ENCODE measurements around the gene TBC1D10B.
A peak's percentile ranks its signal among the peaks of the same experiment; 100 is the strongest.

TBC1D10B gene

DNA sequence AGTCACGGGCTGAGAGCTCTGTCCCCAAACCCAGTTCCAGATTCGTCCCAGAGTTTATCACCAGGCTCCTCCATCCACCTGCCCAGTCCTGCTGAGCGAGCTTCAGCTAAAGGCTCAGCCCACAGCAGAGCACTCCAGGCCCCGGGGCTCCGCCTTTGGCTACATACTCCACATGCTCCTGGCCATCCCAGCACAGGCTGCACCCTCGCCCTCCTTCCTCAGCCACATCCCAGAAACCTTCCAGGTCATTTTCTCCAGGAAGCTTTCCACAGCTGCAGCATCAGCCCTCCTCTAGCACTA, 10.5 kb downstream of the TBC1D10B start:
- no peaks in the 10 kb centered on the region for H3K9me3 ChIP-seq (ENCODE audit: control extremely low read depth in 1 of 5, control insufficient read depth in 4 of 5, insufficient read depth in 2 of 5, low read depth in 1 of 5, low read length in 4 of 5)
- CTCF ChIA-PET = interaction anchor here (1.2 to 4.8 kb wide), 4 partner anchors 9 to 544 kb away, joined by 4 to 18 read pairs (median 8); partner anchors contain the start of gene PAGR1
- POLR2A ChIA-PET = no interaction called here
- peaks cover 0 to 21% (median 16%) of the 10 kb centered on the region in 4 experiments for H3K4me1 ChIP-seq (ENCODE audit: control extremely low read depth in 1 of 4, control insufficient read depth in 4 of 4, insufficient read depth in 4 of 4, low read length in 3 of 4)
- WGBS (ENCODE audit: insufficient coverage) = 97% methylated on average over 6 of the region's 6 CpGs
- H3K4me3 ChIP-seq (ENCODE audit: control insufficient read depth in 1 of 7, extremely low read depth in 1 of 7, insufficient read depth in 4 of 7, low read depth in 2 of 7, low read length in 6 of 7) = no peak overlapping the region
- DNase-seq = no peak
- no peak overlapping the region for H3K27ac ChIP-seq (ENCODE audit: insufficient read depth in 1 of 2, low read depth in 1 of 2, low read length in 2 of 2, poor library complexity in 1 of 2, severe bottlenecking in 2 of 2)
- H3K36me3 ChIP-seq (ENCODE audit: control insufficient read depth in 4 of 4, insufficient read depth in 4 of 4, low read length in 3 of 4) = peaks cover 0 to 71% (median 40%) of the 10 kb centered on the region in 4 experiments
- no peaks in the 10 kb centered on the region for H3K27me3 ChIP-seq (replicated peaks in 2 of 5; ENCODE audit: control insufficient read depth in 4 of 5, insufficient read depth in 5 of 5, low read length in 4 of 5)

DNA sequence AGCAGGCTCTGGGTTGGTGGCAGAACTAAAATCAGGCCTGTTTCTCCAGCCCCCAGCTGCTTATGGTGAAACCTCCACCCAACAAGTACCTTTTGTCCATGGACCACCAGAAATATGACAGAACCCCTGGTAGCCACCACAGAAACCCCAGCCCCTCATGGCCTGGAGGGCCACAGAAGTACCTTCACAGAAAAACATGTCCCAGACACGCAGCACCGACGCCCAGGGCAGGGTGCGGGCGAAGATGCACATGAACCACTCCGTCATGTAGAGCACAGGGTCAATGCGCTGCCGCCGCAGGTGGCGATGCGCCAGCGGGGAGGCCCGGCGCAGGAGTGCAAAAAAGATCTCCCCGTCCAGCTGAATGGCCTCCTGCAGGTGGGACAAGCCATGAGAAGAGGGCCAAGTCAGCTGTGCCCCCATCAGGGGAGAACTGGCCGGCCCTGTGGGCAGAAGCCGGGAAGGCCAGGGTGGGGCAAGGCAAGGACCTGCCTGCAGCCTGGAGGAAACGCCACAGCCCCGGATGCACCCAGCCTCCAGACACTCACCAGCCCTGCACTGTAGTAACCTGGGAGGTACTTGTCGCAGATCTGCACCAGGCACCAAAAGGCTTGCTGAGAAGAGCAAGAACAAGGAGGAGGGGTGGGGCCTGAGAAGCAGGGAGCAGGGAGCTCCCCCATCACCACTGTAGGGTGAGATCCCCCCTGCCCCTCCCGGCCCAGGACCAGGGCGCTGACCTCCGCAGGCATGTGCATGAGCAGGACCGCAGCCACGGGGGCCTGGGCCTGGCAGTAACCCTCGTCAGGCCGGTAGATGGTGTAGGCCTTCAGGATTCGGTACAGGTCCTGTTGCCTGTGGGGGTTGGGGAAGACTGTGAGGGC, 11.1 kb downstream of the TBC1D10B start:
- no peaks in the 10 kb centered on the region for H3K27me3 ChIP-seq (replicated peaks in 2 of 5; ENCODE audit: control insufficient read depth in 4 of 5, insufficient read depth in 5 of 5, low read length in 4 of 5)
- H3K4me1 ChIP-seq (ENCODE audit: control extremely low read depth in 1 of 4, control insufficient read depth in 4 of 4, insufficient read depth in 4 of 4, low read length in 3 of 4) = peaks cover 0 to 24% (median 21%) of the 10 kb centered on the region in 4 experiments
- no peaks in the 10 kb centered on the region for H3K9me3 ChIP-seq (ENCODE audit: control extremely low read depth in 1 of 5, control insufficient read depth in 4 of 5, insufficient read depth in 2 of 5, low read depth in 1 of 5, low read length in 4 of 5)
- no peak for DNase-seq
- H3K27ac ChIP-seq (ENCODE audit: insufficient read depth in 1 of 2, low read depth in 1 of 2, low read length in 2 of 2, poor library complexity in 1 of 2, severe bottlenecking in 2 of 2) = no peak overlapping the region
- POLR2A ChIA-PET = no interaction called here
- H3K4me3 ChIP-seq (ENCODE audit: control insufficient read depth in 1 of 7, extremely low read depth in 1 of 7, insufficient read depth in 4 of 7, low read depth in 2 of 7, low read length in 6 of 7) = no peak overlapping the region
- peaks cover 0 to 65% (median 35%) of the 10 kb centered on the region in 4 experiments for H3K36me3 ChIP-seq (ENCODE audit: control insufficient read depth in 4 of 4, insufficient read depth in 4 of 4, low read length in 3 of 4)
- 98% methylated on average over 27 of the region's 28 CpGs for WGBS (ENCODE audit: insufficient coverage)
- CTCF ChIA-PET = interaction anchor here (1.2 to 4.8 kb wide), 6 partner anchors 8 to 543 kb away, joined by 3 to 18 read pairs (median 6); partner anchors contain the start of gene PAGR1

DNA sequence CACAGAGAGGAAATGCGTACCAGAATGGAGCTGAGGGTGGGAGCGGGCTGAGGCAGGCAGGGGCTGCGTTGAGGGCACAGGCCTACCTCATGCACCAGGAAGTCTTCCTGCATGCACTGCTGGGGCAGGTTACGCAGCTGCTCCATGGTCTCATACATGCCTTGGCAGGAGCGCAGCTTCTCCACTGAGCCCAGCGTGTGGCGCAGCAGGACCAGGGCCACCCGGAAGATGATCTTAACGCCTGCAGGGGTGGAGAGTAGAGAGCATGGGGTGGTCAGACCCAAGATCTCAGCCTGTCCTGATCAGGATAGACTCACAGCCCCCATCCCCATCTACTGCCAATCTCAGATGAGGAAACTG, 11.7 kb downstream of the TBC1D10B start:
- Histone ChIP-seq H3K4me1 (ENCODE audit: control extremely low read depth in 1 of 4, control insufficient read depth in 4 of 4, insufficient read depth in 4 of 4, low read length in 3 of 4) (peaks cover 0 to 27% (median 24%) of the 10 kb centered on the region in 4 experiments), H3K27ac (ENCODE audit: insufficient read depth in 1 of 2, low read depth in 1 of 2, low read length in 2 of 2, poor library complexity in 1 of 2, severe bottlenecking in 2 of 2) (no peak overlapping the region), H3K27me3 (replicated peaks in 2 of 5; ENCODE audit: control insufficient read depth in 4 of 5, insufficient read depth in 5 of 5, low read length in 4 of 5) (no peaks in the 10 kb centered on the region), H3K9me3 (ENCODE audit: control extremely low read depth in 1 of 5, control insufficient read depth in 4 of 5, insufficient read depth in 2 of 5, low read depth in 1 of 5, low read length in 4 of 5) (no peaks in the 10 kb centered on the region), H3K4me3 (ENCODE audit: control insufficient read depth in 1 of 7, extremely low read depth in 1 of 7, insufficient read depth in 4 of 7, low read depth in 2 of 7, low read length in 6 of 7) (no peak overlapping the region), H3K36me3 (ENCODE audit: control insufficient read depth in 4 of 4, insufficient read depth in 4 of 4, low read length in 3 of 4) (peaks cover 0 to 64% (median 36%) of the 10 kb centered on the region in 4 experiments)
- ChIA-PET CTCF (interaction anchor here (1.2 to 4.8 kb wide), 5 partner anchors 9 to 543 kb away, joined by 3 to 18 read pairs (median 4); partner anchors contain the start of gene PAGR1), POLR2A (no interaction called here)
- no peak for DNase-seq
- whole genome bisulfite sequencing (ENCODE audit: insufficient coverage) = 100% methylated on average over 4 of the region's 9 CpGs

DNA sequence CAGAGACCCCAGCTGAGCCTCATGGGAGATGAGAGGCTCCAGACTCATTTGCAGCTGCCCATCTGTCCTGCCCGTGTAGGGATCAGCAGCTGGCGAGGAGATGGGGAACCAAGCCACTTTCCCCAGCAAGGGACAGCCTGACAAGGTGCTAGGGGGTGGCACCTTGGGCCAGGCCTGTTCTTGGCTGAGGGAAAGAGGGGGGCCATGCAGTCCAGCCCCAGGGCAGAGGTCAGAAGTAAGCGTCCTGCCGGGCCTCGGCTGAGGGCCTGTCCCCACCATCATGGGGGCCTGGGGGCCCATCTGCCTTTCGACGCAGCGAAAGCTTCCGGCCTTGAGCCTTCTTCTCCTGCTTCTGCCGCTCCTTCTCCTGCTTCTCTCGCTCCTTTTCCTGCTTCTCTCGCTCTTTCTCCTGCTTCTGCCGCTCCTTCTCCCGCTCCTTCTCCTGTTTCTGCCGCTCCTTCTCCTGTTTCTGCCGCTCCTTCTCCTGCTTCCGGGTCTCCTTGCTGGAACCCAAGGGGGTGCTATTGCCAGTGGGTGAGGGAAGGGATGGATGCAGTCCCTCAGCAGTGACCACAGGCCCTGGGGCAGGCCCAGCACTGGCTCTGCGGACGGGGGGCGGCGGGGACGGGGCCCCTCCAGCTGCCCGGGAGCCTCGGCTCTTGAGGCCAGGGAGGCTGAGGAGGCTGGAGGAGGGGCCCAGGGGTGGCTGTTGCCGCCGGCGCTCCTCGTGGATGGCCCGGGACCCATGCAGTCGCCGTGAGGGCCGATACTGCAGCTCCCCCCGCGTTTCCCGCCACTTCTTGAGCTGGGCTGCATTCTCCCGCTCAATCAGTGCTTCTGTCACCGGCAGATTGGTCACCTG, 12.3 kb downstream of the TBC1D10B start:
- peaks cover 0 to 64% (median 35%) of the 10 kb centered on the region in 4 experiments for H3K36me3 ChIP-seq (ENCODE audit: control insufficient read depth in 4 of 4, insufficient read depth in 4 of 4, low read length in 3 of 4)
- H3K27ac ChIP-seq (ENCODE audit: insufficient read depth in 1 of 2, low read depth in 1 of 2, low read length in 2 of 2, poor library complexity in 1 of 2, severe bottlenecking in 2 of 2) = no peak overlapping the region
- DNase-seq = no peak
- peaks cover 0 to 27% (median 24%) of the 10 kb centered on the region in 4 experiments for H3K4me1 ChIP-seq (ENCODE audit: control extremely low read depth in 1 of 4, control insufficient read depth in 4 of 4, insufficient read depth in 4 of 4, low read length in 3 of 4)
- H3K4me3 ChIP-seq (ENCODE audit: control insufficient read depth in 1 of 7, extremely low read depth in 1 of 7, insufficient read depth in 4 of 7, low read depth in 2 of 7, low read length in 6 of 7) = no peak overlapping the region
- ChIA-PET CTCF (interaction anchor here (1.2 to 4.8 kb wide), 4 partner anchors 9 to 51 kb away, joined by 3 to 18 read pairs (median 6); no protein-coding TSS in a partner anchor), POLR2A (no interaction called here)
- H3K9me3 ChIP-seq (ENCODE audit: control extremely low read depth in 1 of 5, control insufficient read depth in 4 of 5, insufficient read depth in 2 of 5, low read depth in 1 of 5, low read length in 4 of 5) = no peaks in the 10 kb centered on the region
- H3K27me3 ChIP-seq (replicated peaks in 2 of 5; ENCODE audit: control insufficient read depth in 4 of 5, insufficient read depth in 5 of 5, low read length in 4 of 5) = no peaks in the 10 kb centered on the region
- 96% methylated on average over 31 of the region's 37 CpGs for WGBS (ENCODE audit: insufficient coverage)

DNA sequence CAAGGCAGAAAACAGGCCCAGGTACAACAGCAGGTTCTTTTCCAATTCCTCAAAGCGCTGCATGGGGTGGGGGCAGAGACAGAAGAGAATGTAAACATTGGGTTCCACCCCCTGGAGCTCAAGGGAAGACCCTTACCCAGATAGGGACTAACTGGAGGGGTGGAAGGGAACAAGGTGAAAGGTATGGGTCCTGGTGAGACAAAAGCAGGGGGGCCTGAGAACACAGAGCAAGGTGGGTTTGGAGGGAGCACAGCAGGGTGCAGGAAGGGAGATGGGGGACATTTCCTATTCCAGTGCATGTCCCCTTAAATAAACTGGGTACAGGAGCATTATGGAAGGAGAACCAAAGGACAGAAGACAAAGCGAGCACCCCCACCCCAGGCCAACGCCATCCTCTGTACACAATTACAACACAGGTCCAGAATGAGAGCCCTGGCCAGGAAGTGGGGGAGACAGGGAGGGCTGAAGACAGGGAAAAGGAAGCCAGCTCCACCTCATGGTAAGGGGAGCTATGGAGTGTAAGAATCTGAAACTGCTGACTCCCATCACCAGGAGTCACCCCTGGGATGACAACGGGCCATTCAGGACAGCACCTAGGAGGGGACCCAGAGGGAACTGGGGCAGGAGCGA, 13.1 kb downstream of the TBC1D10B start:
- DNase-seq = no peak
- POLR2A ChIA-PET = interaction anchor here (0.7 kb wide), 1 partner anchor 771 kb away, joined by 3 read pairs; no protein-coding TSS in a partner anchor
- no peak overlapping the region for H3K27ac ChIP-seq (ENCODE audit: insufficient read depth in 1 of 2, low read depth in 1 of 2, low read length in 2 of 2, poor library complexity in 1 of 2, severe bottlenecking in 2 of 2)

DNA sequence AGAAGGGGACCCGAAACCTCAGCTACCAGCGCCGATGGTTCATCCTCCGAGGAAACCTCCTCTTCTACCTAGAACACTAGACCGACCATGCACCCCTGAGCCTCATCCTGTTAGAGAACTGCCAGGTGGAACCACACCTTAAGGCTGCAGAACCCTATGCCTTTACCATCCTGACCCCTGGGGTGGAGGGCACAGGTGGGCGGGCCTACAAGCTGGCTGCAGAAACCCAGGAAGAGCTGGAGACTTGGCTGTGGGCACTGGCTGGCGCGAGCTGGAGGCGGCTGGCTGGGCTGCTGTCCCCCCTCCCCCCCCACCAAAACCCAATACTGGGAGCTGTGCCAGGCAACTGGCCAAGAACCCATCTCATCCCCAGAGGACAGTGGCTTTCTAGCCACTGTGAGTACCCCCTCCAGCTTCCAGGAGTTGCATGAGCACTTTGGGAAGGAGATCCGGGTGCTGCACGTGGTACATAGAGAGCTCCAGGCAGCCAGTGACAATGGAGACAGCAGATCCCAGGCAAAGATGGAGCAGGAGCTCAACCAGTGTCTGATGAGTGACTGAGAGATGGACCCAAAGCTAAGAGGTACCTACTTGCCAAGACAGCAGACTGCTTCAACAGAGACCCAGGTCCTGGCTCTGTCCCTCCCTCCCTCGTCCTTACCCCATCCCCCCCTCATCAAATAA, 13.8 kb downstream of the TBC1D10B start:
- Histone ChIP-seq H3K4me3 (ENCODE audit: control insufficient read depth in 1 of 7, extremely low read depth in 1 of 7, insufficient read depth in 4 of 7, low read depth in 2 of 7, low read length in 6 of 7) (peak overlapping the region in 5 of 7 experiments; percentile 85 to 96 (median 94)), H3K27me3 (replicated peaks in 2 of 5; ENCODE audit: control insufficient read depth in 4 of 5, insufficient read depth in 5 of 5, low read length in 4 of 5) (no peaks in the 10 kb centered on the region), H3K4me1 (ENCODE audit: control extremely low read depth in 1 of 4, control insufficient read depth in 4 of 4, insufficient read depth in 4 of 4, low read length in 3 of 4) (peaks cover 0 to 27% (median 24%) of the 10 kb centered on the region in 4 experiments), H3K27ac (ENCODE audit: insufficient read depth in 1 of 2, low read depth in 1 of 2, low read length in 2 of 2, poor library complexity in 1 of 2, severe bottlenecking in 2 of 2) (peak overlapping the region; percentile 68 to 88), H3K36me3 (ENCODE audit: control insufficient read depth in 4 of 4, insufficient read depth in 4 of 4, low read length in 3 of 4) (peaks cover under 1 to 72% (median 42%) of the 10 kb centered on the region in 4 experiments), H3K9me3 (ENCODE audit: control extremely low read depth in 1 of 5, control insufficient read depth in 4 of 5, insufficient read depth in 2 of 5, low read depth in 1 of 5, low read length in 4 of 5) (no peaks in the 10 kb centered on the region)
- DNase-seq = no peak
- CTCF ChIA-PET = interaction anchor here (1.0 to 2.5 kb wide), 5 partner anchors 9 to 73 kb away, joined by 3 to 10 read pairs (median 4); partner anchors contain the start of gene DCTPP1
- POLR2A ChIA-PET = interaction anchor here (0.5 to 0.8 kb wide), 3 partner anchors 13 to 772 kb away, joined by 3 read pairs; no protein-coding TSS in a partner anchor
- 86% methylated on average over 5 of the region's 12 CpGs for WGBS (ENCODE audit: insufficient coverage)

More for the DNA sequence above, 13.1 kb downstream of the TBC1D10B start:
- H3K27me3 ChIP-seq (replicated peaks in 2 of 5; ENCODE audit: control insufficient read depth in 4 of 5, insufficient read depth in 5 of 5, low read length in 4 of 5) = no peaks in the 10 kb centered on the region
- CTCF ChIA-PET = interaction anchor here (1.0 to 1.4 kb wide), 5 partner anchors 8 to 73 kb away, joined by 3 to 4 read pairs (median 3); partner anchors contain the start of gene DCTPP1
- H3K4me1 ChIP-seq (ENCODE audit: control extremely low read depth in 1 of 4, control insufficient read depth in 4 of 4, insufficient read depth in 4 of 4, low read length in 3 of 4) = peaks cover 0 to 27% (median 24%) of the 10 kb centered on the region in 4 experiments
- no peaks in the 10 kb centered on the region for H3K9me3 ChIP-seq (ENCODE audit: control extremely low read depth in 1 of 5, control insufficient read depth in 4 of 5, insufficient read depth in 2 of 5, low read depth in 1 of 5, low read length in 4 of 5)
- 93% methylated on average over 3 of the region's 5 CpGs for WGBS (ENCODE audit: insufficient coverage)
- no peak overlapping the region for H3K4me3 ChIP-seq (ENCODE audit: control insufficient read depth in 1 of 7, extremely low read depth in 1 of 7, insufficient read depth in 4 of 7, low read depth in 2 of 7, low read length in 6 of 7)
- peaks cover 0 to 66% (median 38%) of the 10 kb centered on the region in 4 experiments for H3K36me3 ChIP-seq (ENCODE audit: control insufficient read depth in 4 of 4, insufficient read depth in 4 of 4, low read length in 3 of 4)

All from common myeloid progenitor, CD34-positive (primary cell).